ENCODE measurements around the gene TRPT1.
A peak's percentile ranks its signal among the peaks of the same experiment; 100 is the strongest.

TRPT1 gene

DNA sequence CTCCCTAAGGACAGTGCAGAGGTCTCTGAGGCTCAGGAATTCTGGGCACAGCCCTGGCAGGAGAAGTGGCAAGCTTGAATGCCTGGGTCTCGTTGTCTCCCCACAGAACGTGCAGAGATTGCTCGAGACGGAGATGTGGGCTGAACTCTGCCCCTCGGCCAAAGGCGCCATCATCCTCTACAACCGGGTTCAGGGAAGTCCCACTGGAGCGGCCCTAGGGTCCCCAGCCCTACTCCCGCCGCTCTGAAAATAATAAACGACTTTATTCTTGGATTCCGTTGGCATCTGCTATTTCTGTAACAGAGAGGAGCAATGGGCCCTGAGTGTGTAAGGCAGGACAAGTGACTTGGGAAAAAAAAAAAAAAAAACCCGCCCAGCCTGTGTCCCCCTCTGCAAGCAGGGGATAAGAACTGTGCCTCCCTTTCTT lies 3.8 kb upstream of the TRPT1 start:
- TF ChIP-seq ZNF837 (tag by site-specific recombination; IDR thresholded peaks at IDR 0.05) = no peak
- TF ChIP-seq, protein P1, sequence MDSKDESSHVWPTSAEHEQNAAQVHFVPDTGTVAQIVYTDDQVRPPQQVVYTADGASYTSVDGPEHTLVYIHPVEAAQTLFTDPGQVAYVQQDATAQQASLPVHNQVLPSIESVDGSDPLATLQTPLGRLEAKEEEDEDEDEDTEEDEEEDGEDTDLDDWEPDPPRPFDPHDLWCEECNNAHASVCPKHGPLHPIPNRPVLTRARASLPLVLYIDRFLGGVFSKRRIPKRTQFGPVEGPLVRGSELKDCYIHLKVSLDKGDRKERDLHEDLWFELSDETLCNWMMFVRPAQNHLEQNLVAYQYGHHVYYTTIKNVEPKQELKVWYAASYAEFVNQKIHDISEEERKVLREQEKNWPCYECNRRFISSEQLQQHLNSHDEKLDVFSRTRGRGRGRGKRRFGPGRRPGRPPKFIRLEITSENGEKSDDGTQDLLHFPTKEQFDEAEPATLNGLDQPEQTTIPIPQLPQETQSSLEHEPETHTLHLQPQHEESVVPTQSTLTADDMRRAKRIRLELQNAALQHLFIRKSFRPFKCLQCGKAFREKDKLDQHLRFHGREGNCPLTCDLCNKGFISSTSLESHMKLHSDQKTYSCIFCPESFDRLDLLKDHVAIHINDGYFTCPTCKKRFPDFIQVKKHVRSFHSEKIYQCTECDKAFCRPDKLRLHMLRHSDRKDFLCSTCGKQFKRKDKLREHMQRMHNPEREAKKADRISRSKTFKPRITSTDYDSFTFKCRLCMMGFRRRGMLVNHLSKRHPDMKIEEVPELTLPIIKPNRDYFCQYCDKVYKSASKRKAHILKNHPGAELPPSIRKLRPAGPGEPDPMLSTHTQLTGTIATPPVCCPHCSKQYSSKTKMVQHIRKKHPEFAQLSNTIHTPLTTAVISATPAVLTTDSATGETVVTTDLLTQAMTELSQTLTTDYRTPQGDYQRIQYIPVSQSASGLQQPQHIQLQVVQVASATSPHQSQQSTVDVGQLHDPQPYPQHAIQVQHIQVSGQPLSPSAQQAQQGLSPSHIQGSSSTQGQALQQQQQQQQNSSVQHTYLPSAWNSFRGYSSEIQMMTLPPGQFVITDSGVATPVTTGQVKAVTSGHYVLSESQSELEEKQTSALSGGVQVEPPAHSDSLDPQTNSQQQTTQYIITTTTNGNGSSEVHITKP (tag by site-specific recombination; IDR thresholded peaks at IDR 0.05) = peak; percentile 91
- Histone ChIP-seq H3K9me3 (ENCODE audit: control insufficient read depth, insufficient read depth, low read depth, low read length) (no peaks in the 10 kb centered on the region), H3K36me3 (ENCODE audit: control insufficient read depth in 2 of 2, insufficient read depth in 1 of 2, low read length in 2 of 2) (no peaks in the 10 kb centered on the region), H3K4me1 (ENCODE audit: control insufficient read depth, insufficient read depth, low read length) (peaks cover 3% of the 10 kb centered on the region; the same call in 1 of the 2 replicates), H3K4me3 (ENCODE audit: low read depth, low read length) (peak overlapping the region; percentile 34), H3K27ac (ENCODE audit: extremely low read depth, low read depth, low read length) (peak overlapping the region; percentile 42; the same call in 1 of the 2 replicates)
- POLR2A ChIA-PET = interaction anchor here (0.8 to 0.9 kb wide), 2 partner anchors 10 to 55 kb away, joined by 3 read pairs; partner anchors contain the start of gene BAD
- CTCF ChIA-PET = interaction anchor here (0.6 to 1.7 kb wide), 4 partner anchors 25 to 1525 kb away, joined by 3 to 5 read pairs (median 4); no protein-coding TSS in a partner anchor

DNA sequence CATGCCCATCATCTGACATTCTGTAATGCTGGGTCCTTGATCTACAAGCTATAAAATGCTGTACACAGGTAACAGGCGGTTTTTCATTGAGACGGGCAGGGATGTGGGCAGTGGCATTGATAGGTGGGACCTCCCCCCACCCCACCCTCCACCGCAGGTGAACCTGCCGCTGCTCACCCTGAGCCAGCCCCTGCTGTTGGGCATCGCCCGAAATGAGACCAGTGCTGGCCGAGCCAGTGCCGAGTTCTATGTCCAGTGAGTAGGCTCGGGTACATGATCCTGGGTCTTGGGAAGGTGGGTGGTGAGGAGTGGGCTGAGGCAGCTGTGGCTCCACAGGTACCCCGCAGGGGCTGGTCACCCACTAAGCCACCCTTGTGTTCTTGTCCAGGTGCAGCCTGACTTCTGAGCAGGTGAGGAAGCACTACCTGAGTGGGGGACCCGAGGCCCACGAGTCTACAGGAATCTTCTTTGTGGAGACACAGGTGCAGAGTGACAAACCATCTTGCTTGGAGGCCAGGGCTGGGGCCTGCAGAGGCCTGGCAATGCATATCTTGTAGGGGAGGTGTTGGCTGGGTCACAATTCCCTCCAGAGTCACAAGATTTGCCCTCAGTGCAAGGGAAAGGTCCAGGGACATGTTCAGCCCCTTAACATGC lies 3.2 kb upstream of the TRPT1 start:
- Histone ChIP-seq H3K27ac (ENCODE audit: extremely low read depth, low read depth, low read length) (no peak overlapping the region), H3K36me3 (ENCODE audit: control insufficient read depth in 2 of 2, insufficient read depth in 1 of 2, low read length in 2 of 2) (peaks cover 0 to 5% of the 10 kb centered on the region in 2 experiments; a peak in 1 of 3 replicates), H3K4me1 (ENCODE audit: control insufficient read depth, insufficient read depth, low read length) (peaks cover 3% of the 10 kb centered on the region; the same call in 1 of the 2 replicates), H3K4me3 (ENCODE audit: low read depth, low read length) (no peak overlapping the region), H3K9me3 (ENCODE audit: control insufficient read depth, insufficient read depth, low read depth, low read length) (no peaks in the 10 kb centered on the region)
- ChIA-PET POLR2A (interaction anchor here (0.8 to 3.5 kb wide), 2 partner anchors 12 to 44 kb away, joined by 3 to 29 read pairs; partner anchors contain the start of genes FKBP2 and STIP1), CTCF (interaction anchor here (0.6 to 1.7 kb wide), 3 partner anchors 25 to 228 kb away, joined by 3 to 5 read pairs (median 4); no protein-coding TSS in a partner anchor)
- no peak for TF ChIP-seq ZNF23 (tag by site-specific recombination; IDR thresholded peaks at IDR 0.05; ENCODE audit: borderline replicate concordance)
- TF ChIP-seq SCRT2 (tag by site-specific recombination; IDR thresholded peaks at IDR 0.05) = peak; percentile 34; the same call in 1 of the 2 replicates

DNA sequence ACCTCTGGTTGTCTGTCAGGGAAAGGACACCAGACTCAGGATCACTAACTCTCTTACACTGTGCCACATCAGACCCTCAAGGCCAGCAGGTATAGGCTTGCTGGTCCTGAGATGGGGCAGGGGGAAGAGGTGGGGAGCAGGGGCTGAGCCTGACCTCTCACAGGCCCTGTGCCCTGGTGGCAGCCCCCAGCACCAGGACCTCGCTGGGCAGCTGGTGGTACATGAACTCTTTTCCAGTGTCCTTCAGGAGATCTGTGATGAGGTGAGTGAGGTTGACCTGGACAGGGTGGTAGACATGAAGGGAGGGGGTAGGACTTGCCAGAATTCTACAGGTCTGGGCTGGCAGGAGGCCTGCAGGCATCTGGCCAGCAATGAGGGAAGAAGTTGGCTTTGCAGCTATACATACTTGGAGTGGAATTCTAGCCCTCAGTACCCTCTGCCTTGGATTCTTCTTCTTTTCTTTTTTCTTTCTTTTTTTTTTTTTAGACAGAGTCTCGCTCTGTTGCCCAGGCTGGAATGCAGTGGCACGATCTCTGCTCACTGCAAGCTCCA lies 1.5 kb upstream of the TRPT1 start:
- Histone ChIP-seq H3K4me3 (ENCODE audit: low read depth, low read length) (no peak overlapping the region), H3K36me3 (ENCODE audit: control insufficient read depth in 2 of 2, insufficient read depth in 1 of 2, low read length in 2 of 2) (peaks cover 0 to 17% of the 10 kb centered on the region in 2 experiments; a peak in 1 of 3 replicates), H3K4me1 (ENCODE audit: control insufficient read depth, insufficient read depth, low read length) (peaks cover 3% of the 10 kb centered on the region; the same call in 1 of the 2 replicates), H3K9me3 (ENCODE audit: control insufficient read depth, insufficient read depth, low read depth, low read length) (no peaks in the 10 kb centered on the region), H3K27ac (ENCODE audit: extremely low read depth, low read depth, low read length) (no peak overlapping the region)
- CTCF ChIA-PET = interaction anchor here (0.6 to 1.2 kb wide), 2 partner anchors 50 to 390 kb away, joined by 3 read pairs; no protein-coding TSS in a partner anchor
- TF ChIP-seq SP2 (tag by site-specific recombination; IDR thresholded peaks at IDR 0.05) (no peak), SCRT2 (tag by site-specific recombination; IDR thresholded peaks at IDR 0.05) (peak; percentile 72)
- POLR2A ChIA-PET = interaction anchor here (1.0 to 3.5 kb wide), 4 partner anchors 14 to 44 kb away, joined by 5 to 29 read pairs (median 9); partner anchors contain the start of genes FKBP2 and STIP1

DNA sequence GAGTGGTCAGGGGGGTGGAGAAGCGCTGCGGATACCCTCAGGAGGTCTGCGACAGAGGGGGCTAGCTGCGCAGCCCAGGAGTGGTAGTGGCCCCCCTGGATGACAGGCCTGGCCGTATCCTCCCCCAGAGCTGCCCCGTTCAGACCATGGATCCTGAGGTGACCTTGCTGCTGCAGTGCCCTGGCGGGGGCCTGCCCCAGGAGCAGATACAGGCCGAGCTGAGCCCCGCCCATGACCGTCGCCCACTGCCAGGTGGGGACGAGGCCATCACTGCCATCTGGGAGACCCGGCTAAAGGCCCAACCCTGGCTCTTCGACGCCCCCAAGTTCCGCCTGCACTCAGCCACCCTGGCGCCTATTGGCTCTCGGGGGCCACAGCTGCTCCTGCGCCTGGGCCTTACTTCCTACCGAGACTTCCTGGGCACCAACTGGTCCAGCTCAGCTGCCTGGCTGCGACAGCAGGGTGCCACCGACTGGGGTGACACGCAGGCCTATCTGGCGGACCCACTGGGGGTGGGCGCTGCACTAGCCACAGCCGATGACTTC lies 593 bp upstream of the TRPT1 start:
- ChIA-PET POLR2A (interaction anchor here (0.7 to 3.5 kb wide), 19 partner anchors 10 to 552 kb away, joined by 3 to 29 read pairs (median 5); partner anchors contain the start of genes ESRRA, FKBP2, PLCB3 and PPP1R14B), CTCF (interaction anchor here (0.6 to 1.9 kb wide), 6 partner anchors 22 to 389 kb away, joined by 3 to 10 read pairs (median 4); no protein-coding TSS in a partner anchor)
- Histone ChIP-seq H3K4me1 (ENCODE audit: control insufficient read depth, insufficient read depth, low read length) (peaks cover 3% of the 10 kb centered on the region; the same call in 1 of the 2 replicates), H3K27ac (ENCODE audit: extremely low read depth, low read depth, low read length) (peak overlapping the region; percentile 30; the same call in 1 of the 2 replicates), H3K36me3 (ENCODE audit: control insufficient read depth in 2 of 2, insufficient read depth in 1 of 2, low read length in 2 of 2) (peaks cover 0 to 17% of the 10 kb centered on the region in 2 experiments; a peak in 1 of 3 replicates), H3K4me3 (ENCODE audit: low read depth, low read length) (peak overlapping the region; percentile 77), H3K9me3 (ENCODE audit: control insufficient read depth, insufficient read depth, low read depth, low read length) (no peaks in the 10 kb centered on the region)
- TF ChIP-seq EGR2 (tag by site-specific recombination; IDR thresholded peaks at IDR 0.05; ENCODE audit: low read depth) = no peak
- TF ChIP-seq, protein P2, sequence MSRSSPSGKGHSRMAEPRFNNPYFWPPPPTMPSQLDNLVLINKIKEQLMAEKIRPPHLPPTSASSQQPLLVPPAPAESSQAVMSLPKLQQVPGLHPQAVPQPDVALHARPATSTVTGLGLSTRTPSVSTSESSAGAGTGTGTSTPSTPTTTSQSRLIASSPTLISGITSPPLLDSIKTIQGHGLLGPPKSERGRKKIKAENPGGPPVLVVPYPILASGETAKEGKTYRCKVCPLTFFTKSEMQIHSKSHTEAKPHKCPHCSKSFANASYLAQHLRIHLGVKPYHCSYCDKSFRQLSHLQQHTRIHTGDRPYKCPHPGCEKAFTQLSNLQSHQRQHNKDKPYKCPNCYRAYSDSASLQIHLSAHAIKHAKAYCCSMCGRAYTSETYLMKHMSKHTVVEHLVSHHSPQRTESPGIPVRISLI (tag by site-specific recombination; IDR thresholded peaks at IDR 0.05) = no peak
- no peak for TF ChIP-seq ZNF266 (tag by site-specific recombination; IDR thresholded peaks at IDR 0.05; ENCODE audit: low read depth)
- TF ChIP-seq KLF1 (tag by site-specific recombination; IDR thresholded peaks at IDR 0.05) = peak; percentile 45; the same call in 1 of the 2 replicates
- TF ChIP-seq ZNF366 (tag by site-specific recombination; conservative IDR thresholded peaks at IDR 0.05) = no peak
- TF ChIP-seq ZNF785 (tag by site-specific recombination; IDR thresholded peaks at IDR 0.05) = no peak
- TF ChIP-seq ZNF677 (tag by site-specific recombination; IDR thresholded peaks at IDR 0.05) = no peak
- peak; percentile 49; the same call in 1 of the 2 replicates for TF ChIP-seq ZFHX2 (tag by site-specific recombination; conservative IDR thresholded peaks at IDR 0.05)
- no peak for TF ChIP-seq HOXA7 (CRISPR knock-in tag; IDR thresholded peaks at IDR 0.05; ENCODE audit: borderline replicate concordance)
- TF ChIP-seq YY1 (tag by site-specific recombination; IDR thresholded peaks at IDR 0.05) = no peak
- no peak for TF ChIP-seq ZNF16 (tag by site-specific recombination; IDR thresholded peaks at IDR 0.05; ENCODE audit: low read depth)
- TF ChIP-seq, protein P3, sequence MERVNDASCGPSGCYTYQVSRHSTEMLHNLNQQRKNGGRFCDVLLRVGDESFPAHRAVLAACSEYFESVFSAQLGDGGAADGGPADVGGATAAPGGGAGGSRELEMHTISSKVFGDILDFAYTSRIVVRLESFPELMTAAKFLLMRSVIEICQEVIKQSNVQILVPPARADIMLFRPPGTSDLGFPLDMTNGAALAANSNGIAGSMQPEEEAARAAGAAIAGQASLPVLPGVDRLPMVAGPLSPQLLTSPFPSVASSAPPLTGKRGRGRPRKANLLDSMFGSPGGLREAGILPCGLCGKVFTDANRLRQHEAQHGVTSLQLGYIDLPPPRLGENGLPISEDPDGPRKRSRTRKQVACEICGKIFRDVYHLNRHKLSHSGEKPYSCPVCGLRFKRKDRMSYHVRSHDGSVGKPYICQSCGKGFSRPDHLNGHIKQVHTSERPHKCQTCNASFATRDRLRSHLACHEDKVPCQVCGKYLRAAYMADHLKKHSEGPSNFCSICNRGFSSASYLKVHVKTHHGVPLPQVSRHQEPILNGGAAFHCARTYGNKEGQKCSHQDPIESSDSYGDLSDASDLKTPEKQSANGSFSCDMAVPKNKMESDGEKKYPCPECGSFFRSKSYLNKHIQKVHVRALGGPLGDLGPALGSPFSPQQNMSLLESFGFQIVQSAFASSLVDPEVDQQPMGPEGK (tag by site-specific recombination; IDR thresholded peaks at IDR 0.05) = peak; percentile 43; the same call in 1 of the 2 replicates

All from HEK293 (cell line).